Right atrium auricular region (tissue), 2 donors: Measurements from ENCODE around the gene HES6. TPM values are rescaled to one million over a fixed set of nuclear protein-coding genes. Genes with fewer than 3 reads are reported as not detected.

Experiments used
- DNase-seq: peaks from one replicate; pipeline ENCODE4 v3.0.0-alpha.2; 2019; ENCODE audit warnings: low spot score
- H3K27ac ChIP-seq, 2 donors: fragments of 200-600 bp; sonication (generic); 1 replicate in 1 of 2; 2 replicates in 1 of 2; pipeline ENCODE4 v1.5.1; 2016 to 2019
- H3K27me3 ChIP-seq, 2 donors: fragments of 200-600 bp; sonication (generic); one replicate each; pipeline versions ENCODE4 v1.5.1 to v1.6.0; 2017 to 2019
- H3K36me3 ChIP-seq: fragments of 200-600 bp; sonication (generic); one replicate; pipeline ENCODE4 v1.5.1; 2016
- H3K4me1 ChIP-seq, 2 donors: fragments of 200-600 bp; sonication (generic); one replicate each; pipeline versions ENCODE4 v1.5.1 to v1.6.0; 2017 to 2019
- H3K4me3 ChIP-seq, 2 donors: fragments of 200-600 bp; sonication (generic); 1 replicate in 1 of 2; 2 replicates in 1 of 2; pipeline ENCODE4 v1.5.1; 2017 to 2019; ENCODE audit warnings: mild to moderate bottlenecking in 1 of 2, moderate library complexity in 1 of 2
- H3K9me3 ChIP-seq, 2 donors: fragments of 200-600 bp; sonication (generic); one replicate each; pipeline ENCODE4 v1.5.1; 2019
- CTCF ChIP-seq, 2 donors: fragments of 200-600 bp; sonication (generic); IDR thresholded peaks; one replicate each; pipeline ENCODE4 v1.5.1; 2019; ENCODE audit warnings: antibody characterized with exemption in 2 of 2
- total RNA-seq, 2 donors: library from RNA; depleted of rRNA; stranded (reverse); fragments of >200 nt; gene quantifications; one replicate each; pipeline ENCODE4 v1.1.0, GENCODE V29; 2016

The HES6 gene
- total RNA-seq, 2 donors from 2014 or later: 2.5 to 4.8 TPM

- Histone ChIP-seq H3K27me3 (no peaks in the 10 kb centered on the region), H3K9me3 (no peaks in the 10 kb centered on the region), H3K27ac (no peak overlapping the region), H3K4me1 (no peaks in the 10 kb centered on the region), H3K4me3 (no peak overlapping the region), H3K36me3 (no peaks in the 10 kb centered on the region)
- no peak for TF ChIP-seq CTCF (IDR thresholded peaks at IDR 0.05)
- DNase-seq: no peak
These were observed 19.5 kb downstream of the HES6 start for GRCh38 chr2:238220274-238220891.

- DNase-seq: no peak
- H3K27ac ChIP-seq: no peak overlapping the region
- H3K4me1 ChIP-seq: no peaks in the 10 kb centered on the region
- H3K36me3 ChIP-seq: no peaks in the 10 kb centered on the region
- TF ChIP-seq CTCF (IDR thresholded peaks at IDR 0.05): no peak
- H3K9me3 ChIP-seq: no peaks in the 10 kb centered on the region
- H3K4me3 ChIP-seq: no peak overlapping the region
- no peaks in the 10 kb centered on the region for H3K27me3 ChIP-seq
These were observed 23.1 kb downstream of the HES6 start for GRCh38 chr2:238216651-238217184.

- H3K27ac ChIP-seq: no peak overlapping the region
- no peaks in the 10 kb centered on the region for H3K27me3 ChIP-seq
- H3K4me3 ChIP-seq: no peak overlapping the region
- no peaks in the 10 kb centered on the region for H3K36me3 ChIP-seq
- peaks cover 0 to 9% of the 10 kb centered on the region in 2 donors for H3K4me1 ChIP-seq
- TF ChIP-seq CTCF (IDR thresholded peaks at IDR 0.05): no peak
- no peaks in the 10 kb centered on the region for H3K9me3 ChIP-seq
- no peak for DNase-seq
These were observed 32.8 kb downstream of the HES6 start for GRCh38 chr2:238207006-238207405.

GRCh38 chr2:238203973-238204683 is 35.7 kb downstream of the HES6 start:
- H3K27ac ChIP-seq: peak overlapping the region; percentile 86 to 90
- H3K36me3 ChIP-seq: no peaks in the 10 kb centered on the region
- no peaks in the 10 kb centered on the region for H3K27me3 ChIP-seq
- TF ChIP-seq CTCF (IDR thresholded peaks at IDR 0.05): no peak
- H3K4me3 ChIP-seq: peak overlapping the region; percentile 40 to 80
- H3K9me3 ChIP-seq: no peaks in the 10 kb centered on the region
- DNase-seq: no peak
- H3K4me1 ChIP-seq: peaks cover 0 to 25% of the 10 kb centered on the region in 2 donors

- no peaks in the 10 kb centered on the region for H3K9me3 ChIP-seq
- TF ChIP-seq CTCF (IDR thresholded peaks at IDR 0.05): peak in 1 of 2 donors; percentile 8
- H3K36me3 ChIP-seq: no peaks in the 10 kb centered on the region
- H3K27ac ChIP-seq: peak within 1 kb of the TSS; percentile 86 to 90
- peaks cover 0 to 25% of the 10 kb centered on the region in 2 donors for H3K4me1 ChIP-seq
- DNase-seq: peak; percentile 83
- H3K4me3 ChIP-seq: peak within 1 kb of the TSS; percentile 78 to 80
- H3K27me3 ChIP-seq: no peaks in the 10 kb centered on the region
These were observed 36.5 kb downstream of the HES6 start, which contains the start of gene ILKAP for GRCh38 chr2:238203094-238203972. ILKAP (minus strand) TSS chr2:238203695; CDS start chr2:238203553, 142 bp downstream.
